GM21515 (cell line): ENCODE measurements around the gene MCM6.
"Not testable (repeated sequence)": the region's sequence is repeated elsewhere in the genome, so short reads cannot be mapped to it uniquely, and the experiment has no call there.

ENCODE experiments used
- ATAC-seq: cut with Tn5 transposase; IDR thresholded peaks from one replicate; pipeline ENCODE4 v1.9.1; 2021; ENCODE audit not compliant: unreplicated experiment

Gene MCM6

DNA sequence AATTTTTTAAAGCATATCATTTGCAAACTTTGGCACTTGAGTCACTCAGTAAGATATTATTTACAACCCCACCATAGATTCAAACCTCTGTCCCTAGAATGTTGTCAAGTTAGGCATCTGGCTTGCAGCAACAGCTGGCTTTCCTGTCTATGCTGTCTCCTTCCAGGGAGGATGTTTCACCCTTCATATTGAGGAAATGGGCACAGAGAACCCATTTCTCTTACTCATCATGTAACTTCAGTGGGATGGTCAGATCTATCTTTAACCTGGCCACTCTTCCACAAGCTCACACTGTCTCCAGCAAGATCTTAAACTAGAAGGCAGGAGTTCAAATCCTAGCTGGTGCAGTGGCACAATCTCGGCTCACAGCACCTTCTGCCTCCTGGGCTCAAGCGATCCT, 55.1 kb downstream of the MCM6 start:
- ATAC-seq, result no peak

GRCh38 chr2:135820003-135820618, 56.1 kb downstream of the MCM6 start:
- peak; percentile 91 for ATAC-seq

DNA sequence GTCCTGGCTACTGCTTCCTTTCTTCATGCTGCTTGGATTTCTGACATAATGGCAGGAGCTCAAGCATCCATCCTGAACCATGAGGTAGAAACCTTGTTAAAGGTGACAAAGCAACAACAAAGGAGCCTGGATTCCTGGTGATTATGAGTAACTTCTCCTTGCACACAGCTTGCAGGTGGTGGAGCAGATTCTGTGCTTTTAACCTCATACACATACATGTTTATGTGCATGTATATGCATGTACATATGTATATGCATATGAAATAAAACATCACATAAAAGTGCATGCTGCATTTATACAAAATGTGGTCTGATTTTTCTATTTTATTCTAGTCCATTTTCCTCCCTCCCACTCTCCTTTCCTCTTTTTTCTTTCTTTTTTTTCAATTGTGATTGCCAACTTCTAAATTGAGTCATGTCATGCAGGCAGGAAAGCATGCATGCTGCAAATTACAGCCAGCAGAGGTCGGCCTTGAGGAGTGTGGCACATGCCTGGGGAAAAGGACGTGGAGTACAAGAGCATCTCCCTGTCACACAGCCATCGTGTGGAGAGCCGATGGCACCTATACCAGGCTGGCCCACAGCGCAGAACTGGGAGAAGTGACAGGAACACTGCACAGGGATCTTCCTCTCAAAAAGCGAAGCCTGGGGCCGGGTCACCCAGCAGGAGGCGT, 57.2 kb downstream of the MCM6 start:
- ATAC-seq, result no peak

- no peak for ATAC-seq
Measured at GRCh38 chr2:135817951-135818350, 58.3 kb downstream of the MCM6 start.

- ATAC-seq, result no peak
Measured at GRCh38 chr2:135817466-135817865, 58.8 kb downstream of the MCM6 start.

- no peak for ATAC-seq
Measured at GRCh38 chr2:135815269-135815668, 61.0 kb downstream of the MCM6 start.

DNA sequence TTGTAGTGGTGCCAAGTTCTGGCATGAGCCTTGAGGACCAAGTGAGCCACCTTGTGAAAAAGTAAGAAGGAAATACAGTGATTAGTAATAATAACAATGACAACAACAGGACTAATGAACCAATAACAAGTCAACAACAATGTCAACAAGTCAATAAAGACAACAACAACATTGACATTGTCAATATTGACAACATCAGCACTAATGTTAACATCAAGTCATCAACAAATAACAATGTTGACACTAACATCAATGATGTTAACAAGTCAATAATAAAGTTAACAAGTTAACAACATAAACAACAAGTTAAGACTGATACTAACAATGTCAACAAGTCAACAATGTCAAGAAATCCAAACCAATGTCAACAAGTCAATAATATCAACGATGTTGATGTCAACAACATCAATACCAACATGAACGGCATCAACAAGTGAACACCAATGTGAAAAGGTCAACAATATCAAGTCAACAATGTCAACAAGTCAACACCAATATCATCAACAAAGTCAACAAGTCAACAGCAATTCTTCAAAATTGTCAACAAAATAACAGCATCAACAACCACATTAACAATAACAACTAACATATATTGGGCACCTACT, 63.2 kb downstream of the MCM6 start:
- ATAC-seq, result no peak

DNA sequence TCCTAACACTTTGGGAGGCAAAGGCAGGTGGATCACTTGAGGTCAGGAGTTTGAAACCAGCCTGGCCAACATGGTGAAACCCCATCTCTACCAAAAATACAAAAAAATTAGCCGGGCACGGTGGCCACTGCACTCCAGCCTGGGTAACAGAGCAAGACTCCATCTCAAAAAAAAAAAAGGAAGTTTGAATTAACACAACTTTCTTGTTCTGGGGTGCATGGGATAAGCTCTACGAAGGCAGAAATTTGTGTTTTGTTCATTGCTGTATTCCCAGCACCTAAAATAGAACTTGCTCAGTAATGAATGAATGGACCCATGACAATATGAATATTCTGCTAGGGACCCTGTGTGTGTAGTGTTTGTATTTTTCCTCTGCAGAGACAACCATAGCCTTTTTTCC, 68.4 kb downstream of the MCM6 start:
- ATAC-seq, result not testable (repeated sequence)

GRCh38 chr2:135803278-135803677, 73.0 kb downstream of the MCM6 start:
- no peak for ATAC-seq

GRCh38 chr2:135802350-135802749, 73.9 kb downstream of the MCM6 start:
- ATAC-seq, result no peak

DNA sequence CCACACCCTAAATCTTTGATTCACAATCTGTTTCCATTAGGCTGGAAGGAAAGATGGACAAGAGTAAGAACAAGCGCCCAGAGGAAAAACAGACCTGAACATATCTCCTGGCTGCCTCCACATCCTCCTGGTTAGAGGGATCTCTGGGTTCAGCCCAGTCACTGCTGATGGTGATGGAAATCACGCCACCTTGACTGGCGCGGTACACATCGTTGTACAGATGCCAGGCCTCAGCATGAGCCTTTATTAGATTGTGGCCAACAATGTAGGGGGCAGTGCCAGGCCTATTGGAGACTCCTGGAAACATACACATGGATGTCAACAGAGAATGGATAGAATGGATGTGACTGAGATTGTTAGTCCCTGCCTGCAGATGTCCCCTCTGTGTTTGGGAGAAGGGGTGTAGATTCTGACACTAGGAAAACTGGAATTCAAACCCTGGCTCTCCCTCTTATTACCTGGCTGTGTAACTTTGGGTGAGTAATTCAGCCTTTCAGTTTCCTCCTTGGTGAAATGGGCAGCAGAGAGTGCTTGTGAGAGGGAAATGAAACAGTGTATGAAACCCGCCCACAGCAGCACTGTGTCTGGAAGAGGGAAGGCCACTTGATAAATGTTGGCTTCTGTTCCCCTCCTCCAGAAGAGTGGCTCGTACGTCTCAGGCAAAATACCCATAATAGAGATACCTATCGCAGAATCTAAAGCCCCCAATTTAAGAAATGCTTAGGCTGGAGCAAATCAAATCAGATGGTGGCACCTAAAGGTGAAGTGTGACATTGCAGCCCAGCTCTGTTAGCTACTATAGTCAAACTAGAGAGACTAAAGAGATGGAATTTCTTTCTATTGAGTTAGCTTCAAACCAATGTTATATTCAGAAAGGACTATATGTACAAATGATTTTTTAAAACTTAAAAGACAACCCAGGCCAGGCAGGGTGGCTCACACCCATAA, 75.5 kb downstream of the MCM6 start:
- ATAC-seq, result no peak

DNA sequence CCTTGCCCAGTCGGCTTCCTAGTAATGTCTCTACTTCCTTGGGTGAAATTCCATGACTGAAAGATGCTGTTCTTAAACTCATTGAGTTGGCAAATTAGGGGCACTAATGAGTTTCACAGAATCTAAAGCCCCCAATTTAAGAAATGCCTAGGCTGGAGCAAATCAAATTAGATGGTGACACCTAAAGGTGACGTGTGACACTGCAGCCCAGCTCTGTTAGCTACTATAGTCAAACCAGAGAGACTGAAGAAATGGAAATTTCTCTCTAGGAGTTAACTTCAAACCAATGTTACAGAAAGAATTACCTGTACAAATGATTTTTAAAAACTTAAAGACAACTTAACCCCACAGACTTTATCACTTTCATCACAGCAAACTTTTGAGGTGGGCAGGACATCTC, 76.5 kb downstream of the MCM6 start:
- ATAC-seq, result no peak

DNA sequence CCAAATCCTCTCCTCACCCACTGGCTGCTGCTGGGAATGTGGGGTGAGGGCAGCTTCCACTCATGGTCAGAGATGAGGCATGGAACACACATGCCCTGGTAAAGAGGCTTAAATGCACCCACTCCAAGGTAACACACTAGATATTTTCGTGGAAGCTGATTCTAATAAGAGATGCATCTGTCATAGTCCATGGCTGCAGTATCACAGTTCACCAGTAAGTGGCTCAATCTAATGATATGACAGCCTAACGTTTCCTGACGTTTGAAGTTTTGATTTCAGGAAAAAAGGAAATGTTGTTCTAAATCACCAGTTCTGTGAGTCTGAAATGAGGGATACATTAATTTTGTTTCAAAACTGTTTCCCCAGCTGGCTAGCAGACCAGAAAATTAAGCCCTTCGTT, 77.5 kb downstream of the MCM6 start:
- no peak for ATAC-seq

DNA sequence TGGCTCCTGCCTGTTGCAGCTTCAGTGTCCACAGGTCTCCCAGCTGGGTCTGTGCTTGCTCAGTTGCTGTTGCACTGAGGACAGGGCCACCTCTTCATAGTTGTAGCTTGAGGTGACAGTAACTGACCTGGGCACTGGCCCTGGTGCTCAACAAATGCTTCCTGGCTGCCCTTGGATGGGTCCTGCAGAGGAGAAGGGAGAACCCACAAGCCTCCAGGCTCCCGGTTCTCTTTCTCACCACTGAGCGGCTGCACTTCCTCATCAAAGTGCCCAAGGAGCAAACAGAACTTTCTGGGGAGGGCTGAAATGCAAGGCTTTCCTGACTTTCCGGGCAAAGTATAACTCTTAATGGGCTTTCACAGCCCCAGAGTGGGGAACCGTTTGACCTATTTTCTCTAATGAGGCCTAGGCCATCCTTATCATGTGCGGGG, 78.0 kb downstream of the MCM6 start:
- ATAC-seq, result no peak

GRCh38 chr2:135797497-135798274, 78.6 kb downstream of the MCM6 start:
- ATAC-seq, result peak; percentile 86

- no peak for ATAC-seq
Measured at GRCh38 chr2:135796606-135797005, 79.6 kb downstream of the MCM6 start.

- not testable (repeated sequence) for ATAC-seq
Measured at GRCh38 chr2:135795641-135796040, 80.6 kb downstream of the MCM6 start.

DNA sequence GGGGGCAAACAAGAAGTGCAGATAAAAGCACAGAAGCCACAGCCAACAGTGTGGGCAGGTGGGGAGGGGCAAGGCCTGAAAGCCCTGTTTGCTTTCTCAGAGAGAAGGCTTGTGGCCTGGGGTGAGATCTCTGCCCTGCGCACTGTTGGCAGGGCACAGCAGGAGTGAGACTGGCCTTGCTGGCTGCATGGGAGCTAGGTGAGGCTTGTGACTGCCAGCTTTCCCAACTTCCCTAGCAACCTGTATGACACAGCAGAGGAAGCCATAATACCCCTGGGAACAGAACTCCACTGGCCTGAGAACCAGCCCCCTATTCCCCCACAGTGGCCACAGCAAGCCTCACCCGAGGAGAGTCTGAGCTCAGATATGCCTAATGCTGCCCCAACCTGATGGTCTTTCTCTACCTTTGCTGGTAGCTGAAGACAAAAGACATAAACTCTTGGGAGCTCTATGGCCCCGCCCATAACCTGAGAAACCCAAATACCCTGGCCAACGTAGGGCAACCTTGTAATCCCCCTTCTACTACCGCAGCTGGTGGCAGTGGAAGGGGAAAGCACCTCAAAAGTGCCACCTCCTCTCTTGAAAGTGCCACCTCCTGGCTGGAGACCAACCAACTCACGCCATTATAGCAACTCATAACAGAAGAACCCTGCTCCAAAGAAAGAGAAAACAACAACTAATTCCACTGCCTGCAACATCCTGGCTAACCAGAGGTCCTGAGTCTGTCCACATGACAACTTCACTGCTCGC, 83.7 kb downstream of the MCM6 start:
- ATAC-seq, result no peak

GRCh38 chr2:135791418-135792190, 84.6 kb downstream of the MCM6 start:
- ATAC-seq, result no peak
